GM19351 (cell line): ENCODE results near the gene PHC2.
A peak's percentile ranks its signal among the peaks of the same experiment; 100 is the strongest.
"Not testable (repeated sequence)": the region's sequence is repeated elsewhere in the genome, so short reads cannot be mapped to it uniquely, and the experiment has no call there.

Experiments used
- ATAC-seq: cut with Tn5 transposase; IDR thresholded peaks from one replicate; pipeline ENCODE4 v1.9.1; 2021; ENCODE audit warnings: mild to moderate bottlenecking, moderate library complexity; ENCODE audit not compliant: unreplicated experiment

Gene PHC2

DNA sequence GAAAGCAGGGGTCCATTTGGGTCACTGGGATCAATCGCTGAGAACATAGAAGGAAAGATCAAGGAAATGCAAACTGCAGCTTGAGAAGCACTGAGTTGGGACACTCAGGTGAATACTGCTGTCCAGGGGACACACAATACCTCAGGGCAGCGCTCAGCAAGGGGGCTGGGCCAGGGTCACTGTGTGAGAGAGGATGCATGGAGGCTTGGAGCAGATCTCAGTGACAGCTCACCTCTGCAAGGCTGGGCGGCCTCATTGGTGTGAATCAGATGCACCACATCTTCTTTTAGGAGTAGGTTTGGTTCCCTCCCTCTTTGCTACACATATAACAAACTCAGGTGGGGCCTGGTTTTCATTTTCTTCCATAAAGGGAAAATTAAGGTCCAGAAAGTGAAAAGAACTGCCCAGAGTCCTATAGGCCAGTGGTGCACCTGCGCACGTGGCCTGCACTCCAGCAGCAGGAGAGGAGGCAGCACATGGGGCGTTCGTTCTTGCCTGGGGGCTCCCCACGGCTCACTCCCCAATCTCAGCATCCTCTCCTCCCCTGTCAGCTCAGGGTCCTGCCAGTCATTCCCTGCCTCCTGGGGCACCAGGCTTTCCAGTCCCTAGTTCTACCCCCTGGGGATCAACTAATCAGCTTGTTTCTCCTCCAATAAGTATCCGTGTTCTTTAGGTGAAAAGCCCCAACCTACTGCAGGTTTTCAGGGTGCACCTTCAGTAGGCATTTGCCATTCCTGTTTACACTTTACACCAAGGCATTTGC lies 111.5 kb downstream of the PHC2 start:
- ATAC-seq: no peak

GRCh38 chr1:33317946-33318345 lies 112.9 kb downstream of the PHC2 start:
- no peak for ATAC-seq

GRCh38 chr1:33317354-33317753 lies 113.5 kb downstream of the PHC2 start:
- no peak for ATAC-seq

DNA sequence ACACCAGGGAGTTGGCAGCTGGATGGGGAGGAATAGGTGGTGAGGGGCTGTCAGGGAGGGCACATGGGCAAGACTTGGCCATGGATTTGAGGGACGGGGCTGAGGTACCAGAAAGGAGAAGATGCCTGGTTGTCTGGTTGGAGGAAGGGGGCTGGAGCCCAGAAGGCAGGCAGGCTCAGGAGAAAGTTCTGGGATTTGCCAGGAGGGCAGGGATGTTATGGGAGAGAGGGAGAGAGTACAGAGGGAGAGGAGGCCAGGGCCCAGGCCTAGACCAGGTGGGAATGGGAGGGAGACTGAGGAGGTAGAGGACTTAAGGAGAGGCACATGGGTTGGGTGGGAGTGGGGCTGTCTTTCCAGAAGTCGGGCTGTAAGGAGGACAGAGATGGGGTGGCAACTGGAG lies 114.3 kb downstream of the PHC2 start:
- no peak for ATAC-seq

DNA sequence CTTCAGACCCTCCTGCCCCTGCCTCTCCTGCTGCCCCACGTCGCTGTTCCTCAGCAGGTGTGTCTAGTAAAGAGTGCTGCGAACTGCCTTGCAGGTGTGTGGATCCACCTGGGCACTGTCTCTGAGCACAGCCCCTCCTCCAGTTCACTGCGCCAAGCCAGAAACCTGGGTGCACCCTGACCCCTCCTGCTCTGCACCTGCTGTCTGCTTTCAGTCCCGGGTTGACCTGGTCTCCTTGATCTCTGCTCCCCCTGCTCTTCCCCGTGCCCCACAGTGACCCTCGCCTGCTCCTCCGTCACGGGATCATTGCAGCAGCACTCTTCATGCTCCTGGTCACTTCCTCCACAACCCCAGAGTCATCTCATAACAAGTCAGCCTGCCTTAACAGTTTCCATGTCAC lies 116.5 kb downstream of the PHC2 start:
- ATAC-seq: no peak

- no peak for ATAC-seq
Observed at GRCh38 chr1:33312413-33312749, 118.5 kb downstream of the PHC2 start.

DNA sequence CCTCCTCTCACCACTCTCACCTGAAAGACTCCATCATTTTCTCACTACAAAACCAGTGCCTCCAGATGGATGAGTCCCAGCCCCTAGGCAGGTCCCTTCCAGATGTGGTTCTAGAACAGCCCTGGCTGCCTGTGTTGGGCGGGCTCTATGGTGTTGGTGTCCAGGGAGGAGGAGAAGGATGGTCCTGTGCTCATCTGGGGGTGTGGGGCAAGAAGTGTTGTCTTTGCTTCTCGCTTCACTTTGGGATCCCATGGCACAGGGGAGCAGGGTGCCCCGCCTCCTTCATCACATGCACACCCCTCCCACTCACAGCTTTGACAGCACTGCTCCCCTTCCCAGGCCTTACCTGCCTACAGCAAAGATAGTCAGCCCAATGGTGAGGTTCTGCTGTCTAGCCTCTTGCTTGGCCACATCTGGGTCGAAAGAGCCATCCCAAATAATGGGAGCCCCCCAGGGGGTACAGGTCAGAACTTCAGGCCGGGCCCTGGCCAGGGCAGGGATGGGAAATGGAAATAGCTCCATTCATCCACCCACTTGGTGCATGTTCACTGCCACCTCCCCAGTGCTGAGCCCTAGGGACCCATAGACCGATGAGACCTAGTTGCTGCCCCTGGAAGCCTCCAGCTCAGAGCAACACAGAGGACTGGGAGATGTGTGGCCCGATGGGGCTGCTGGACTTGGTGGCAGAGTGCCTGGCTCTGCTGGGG lies 119.0 kb downstream of the PHC2 start:
- ATAC-seq: no peak

GRCh38 chr1:33310702-33311101 lies 120.2 kb downstream of the PHC2 start:
- ATAC-seq: no peak

DNA sequence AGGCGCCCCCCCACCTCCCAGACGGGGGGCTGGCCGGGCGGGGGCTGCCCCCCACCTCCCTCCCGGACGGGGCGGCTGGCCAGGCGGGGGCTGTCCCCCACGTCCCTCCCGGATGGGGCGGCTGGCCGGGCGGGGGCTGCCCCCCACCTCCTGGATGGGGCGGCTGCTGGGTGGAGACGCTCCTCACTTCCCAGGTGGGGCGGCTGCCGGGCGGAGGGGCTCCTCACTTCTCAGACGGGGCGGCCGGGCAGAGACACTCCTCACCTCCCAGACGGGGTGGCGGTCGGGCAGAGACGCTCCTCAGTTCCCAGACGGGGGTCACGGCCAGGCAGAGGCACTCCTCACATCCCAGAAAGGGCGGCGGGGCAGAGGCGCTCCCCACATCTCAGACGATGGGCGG lies 121.5 kb downstream of the PHC2 start:
- not testable (repeated sequence) for ATAC-seq

- ATAC-seq: no peak
Observed at GRCh38 chr1:33307494-33307864, 123.4 kb downstream of the PHC2 start.

DNA sequence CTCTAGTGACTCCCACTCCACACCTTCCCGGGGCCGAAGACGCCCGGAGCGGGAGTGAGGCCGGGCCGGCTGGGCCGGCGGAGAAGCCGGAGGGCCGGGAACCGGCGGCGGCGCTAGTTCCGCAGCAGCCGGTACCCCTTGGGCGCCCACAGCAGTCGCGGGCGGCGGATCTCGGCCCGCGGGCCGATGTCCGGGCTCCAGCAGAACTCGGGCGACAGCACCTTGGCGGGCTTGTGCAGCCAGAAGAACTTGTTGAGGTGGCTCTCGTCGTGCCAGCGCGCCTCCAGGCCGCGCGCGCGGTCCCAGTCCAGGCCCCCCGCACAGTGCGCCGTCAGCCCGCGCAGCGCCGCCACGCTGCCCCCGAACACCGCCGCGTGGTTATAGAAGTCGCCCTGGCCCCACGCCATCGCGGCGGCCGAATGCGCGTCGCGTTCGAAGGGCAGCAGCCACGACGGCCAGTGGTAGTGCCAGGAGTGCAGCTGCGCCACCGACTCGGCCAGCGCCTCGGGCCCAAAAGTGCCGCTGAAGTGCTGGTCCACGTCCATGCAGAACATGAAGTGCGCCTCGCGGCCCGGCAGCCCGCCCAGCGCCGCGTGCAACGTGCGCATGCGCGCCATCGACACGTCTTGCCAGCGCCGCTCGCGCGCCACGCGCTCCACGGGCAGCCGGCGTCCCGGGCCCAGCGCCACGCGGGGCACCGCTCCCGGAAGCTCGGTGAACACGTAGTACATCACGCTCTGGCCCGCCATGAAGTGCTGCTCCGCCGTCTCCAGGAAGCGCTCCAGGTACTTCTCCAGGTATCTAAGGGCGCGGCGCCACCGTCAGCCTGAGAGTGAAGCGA lies 124.0 kb downstream of the PHC2 start:
- no peak for ATAC-seq

GRCh38 chr1:33305816-33306652 lies 124.9 kb downstream of the PHC2 start:
- no peak for ATAC-seq

- ATAC-seq: no peak
Observed at GRCh38 chr1:33305016-33305415, 125.9 kb downstream of the PHC2 start.

DNA sequence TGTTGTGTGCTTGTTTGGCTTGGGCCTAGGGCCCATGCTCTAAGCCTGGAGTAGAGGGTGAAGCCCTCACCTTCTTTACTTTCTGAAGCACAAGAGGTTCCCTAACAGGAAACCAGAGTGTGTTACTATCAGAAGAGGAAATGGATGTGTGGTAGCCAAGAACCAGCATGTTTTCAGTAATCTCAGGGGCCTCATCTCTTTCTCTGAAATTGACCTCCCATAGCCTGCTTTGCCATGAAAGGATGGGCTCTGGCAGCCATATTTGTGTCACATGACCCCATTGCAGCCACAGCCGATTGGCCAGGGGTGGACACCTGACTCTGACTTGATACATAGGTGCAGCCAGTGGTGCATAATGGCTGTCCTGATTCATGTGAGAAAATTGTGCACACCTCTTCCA lies 128.6 kb downstream of the PHC2 start:
- ATAC-seq: no peak

DNA sequence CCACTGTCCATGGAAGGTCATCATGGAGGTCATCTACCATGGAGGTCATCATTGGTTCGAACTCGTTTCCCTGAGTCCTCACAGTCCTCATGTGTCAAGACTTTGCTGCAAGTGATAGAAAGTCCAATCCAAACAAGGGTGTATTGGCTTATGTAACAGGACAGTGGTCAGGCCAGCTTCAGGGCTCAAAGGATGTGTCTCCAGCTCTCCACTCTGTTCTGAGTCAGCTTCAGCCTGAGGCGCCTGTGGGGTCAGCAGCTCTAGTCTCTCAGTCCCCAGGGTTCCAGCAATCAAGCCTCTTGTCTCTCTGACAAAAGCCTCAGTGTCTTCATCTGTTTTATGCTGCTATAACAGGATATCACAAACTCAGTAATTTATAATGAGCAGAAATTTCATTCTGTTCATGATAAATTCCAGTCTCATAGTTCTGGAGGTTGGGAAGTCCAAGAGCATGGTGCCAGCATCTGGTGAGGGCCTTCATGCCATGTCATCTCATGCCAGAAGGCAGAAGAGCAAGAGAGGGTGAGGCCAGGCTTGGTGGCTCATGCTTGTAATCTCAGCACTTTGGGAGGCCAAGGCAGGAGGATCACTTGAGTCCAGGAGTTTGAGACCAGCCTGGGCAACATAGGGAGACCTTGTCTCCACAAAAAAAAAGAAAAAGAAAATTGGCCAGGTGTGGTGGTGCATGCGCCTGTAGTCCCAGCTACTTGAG lies 129.5 kb downstream of the PHC2 start:
- no peak for ATAC-seq

- no peak for ATAC-seq
Observed at GRCh38 chr1:33300673-33301072, 130.2 kb downstream of the PHC2 start.

- no peak for ATAC-seq
Observed at GRCh38 chr1:33299461-33300155, 131.3 kb downstream of the PHC2 start.

- ATAC-seq: peak; percentile 75
Observed at GRCh38 chr1:33298623-33299277, 132.1 kb downstream of the PHC2 start.
